HepG2 (cell line): ENCODE data around the gene BRD8. TPM values are rescaled to one million over a fixed set of nuclear protein-coding genes. Genes with fewer than 3 reads are reported as not detected.

ENCODE experiments used
- ATAC-seq: fragments of 200-7000 bp; cut with Tn5 transposase; 3 replicates; pipeline ENCODE4 v1.9.1; 2020; ENCODE audit warnings: mild to moderate bottlenecking, moderate library complexity
- BruUV-seq: library from RNA; stranded (reverse); fragments of 400-500 nt; replicated peaks from 2 replicates; lab custom pipeline; 2021; lab: Mats Ljungman, UMichigan
- CTCF ChIA-PET: fragments of 300-600 bp; formaldehyde crosslinking; extraction: SDS; loops from one replicate; lab custom pipeline; 2021; ENCODE audit warnings: low total read pairs, inconsistent platforms, low intra/inter-chr PET ratio; lab: Yijun Ruan, JAX
- POLR2A ChIA-PET: fragments of 350-600 bp; sonication (Branson Sonifier 250); formaldehyde crosslinking; loops from one replicate; lab custom pipeline; 2020; ENCODE audit warnings: antibody characterized with exemption, inconsistent platforms; lab: Yijun Ruan, JAX
- DNase-seq: peaks from one replicate; pipeline ENCODE4 v3.0.0-alpha.2; 2015; ENCODE audit warnings: low spot score
- FAIRE-seq: peaks from 3 replicates; lab custom pipeline; 2011; peaks lifted over from hg19 to GRCh38; lab: Jason Lieb, UNC
- H2AFZ ChIP-seq: one replicate; pipeline ENCODE4 v1.6.1; 2011; ENCODE audit warnings: low read length, inconsistent platforms
- H3K27ac ChIP-seq: fragments of 300-600 bp; 3 replicates; pipeline ENCODE4 v1.8.0; 2011; ENCODE audit warnings: mixed run types, mild to moderate bottlenecking, mixed read lengths, low read length, inconsistent platforms; ENCODE audit not compliant: insufficient read depth; ENCODE audit errors: extremely low read length
- H3K27me3 ChIP-seq, 2 experiments: fragments of 200-600 bp in 1 of 2; 2 replicates in 1 of 2; 3 replicates in 1 of 2; pipeline versions ENCODE4 v1.6.0 to v1.8.0; 2011; ENCODE audit warnings: low read length in 2 of 2, mild to moderate bottlenecking in 2 of 2, moderate library complexity in 2 of 2, inconsistent platforms in 1 of 2; ENCODE audit not compliant: insufficient read depth in 2 of 2, control insufficient read depth in 1 of 2
- H3K36me3 ChIP-seq, 2 experiments: fragments of 200-600 bp in 1 of 2; replicated peaks in 1 of 2; 2 replicates in 1 of 2; 3 replicates in 1 of 2; pipeline versions ENCODE4 v1.5.1 to v1.8.0; 2011; ENCODE audit warnings: low read length in 2 of 2, inconsistent platforms in 1 of 2; ENCODE audit not compliant: insufficient read depth in 2 of 2, control insufficient read depth in 1 of 2
- H3K4me1 ChIP-seq: 2 replicates; pipeline ENCODE4 v1.5.1; 2012; ENCODE audit warnings: low read length, inconsistent platforms; ENCODE audit not compliant: insufficient read depth
- H3K4me2 ChIP-seq: 2 replicates; pipeline ENCODE4 v1.6.0; 2011; ENCODE audit warnings: low read depth, low read length, inconsistent platforms
- H3K4me3 ChIP-seq, 3 experiments: fragments of 200-600 bp in 1 of 3; sonication (generic), shearing (Covaris generic) in 1 of 3; replicated peaks in 1 of 3; 2 replicates each; pipeline ENCODE4 v1.5.1; 2011 to 2016; ENCODE audit warnings: low read length in 3 of 3, inconsistent platforms in 2 of 3, low read depth in 2 of 3, mild to moderate bottlenecking in 2 of 3, control low read depth in 1 of 3, mixed read lengths in 1 of 3; ENCODE audit not compliant: insufficient read depth in 1 of 3
- H3K79me2 ChIP-seq: one replicate; pipeline ENCODE4 v1.6.1; 2011; ENCODE audit warnings: low read length, inconsistent platforms; ENCODE audit not compliant: insufficient read depth
- H3K9ac ChIP-seq: 2 replicates; pipeline ENCODE4 v1.6.0; 2011; ENCODE audit warnings: mild to moderate bottlenecking, low read depth, low read length, inconsistent platforms; ENCODE audit not compliant: insufficient read depth
- H3K9me3 ChIP-seq: 2 replicates; pipeline ENCODE4 v1.5.1; 2012; ENCODE audit warnings: mild to moderate bottlenecking, low read length
- H4K20me1 ChIP-seq: 2 replicates; pipeline ENCODE4 v1.6.0; 2011; ENCODE audit warnings: inconsistent platforms, mild to moderate bottlenecking, low read length, moderate library complexity; ENCODE audit not compliant: insufficient read depth
- BORCS8-MEF2B ChIP-seq: sonication (generic); formaldehyde crosslinking; IDR thresholded peaks from 2 replicates; pipeline ENCODE4 v1.8.0; 2022; ENCODE audit warnings: mild to moderate bottlenecking, missing genetic modification reagents
- CCAR2 ChIP-seq: fragments of 200-400 bp; formaldehyde crosslinking; optimal IDR thresholded peaks from 2 replicates; pipeline ENCODE3; 2018; ENCODE audit warnings: low read depth, mild to moderate bottlenecking, low read length, moderate library complexity
- MAF1 ChIP-seq: sonication (generic); formaldehyde crosslinking; IDR thresholded peaks from 2 replicates; pipeline ENCODE4 v1.5.0; 2020; ENCODE audit warnings: missing genetic modification reagents, borderline replicate concordance
- SYNCRIP ChIP-seq: fragments of 200-400 bp; formaldehyde crosslinking; IDR thresholded peaks from 2 replicates; pipeline ENCODE4 v1.6.1; 2018; ENCODE audit warnings: mild to moderate bottlenecking, low read depth, low read length; ENCODE audit not compliant: insufficient read depth
- TRIM24 ChIP-seq: sonication (generic); formaldehyde crosslinking; IDR thresholded peaks from 2 replicates; pipeline ENCODE4 v1.8.0; 2022; ENCODE audit warnings: mild to moderate bottlenecking, missing genetic modification reagents
- ZZZ3 ChIP-seq: sonication (generic); formaldehyde crosslinking; IDR thresholded peaks from 2 replicates; pipeline ENCODE4 v1.4.0; 2020; ENCODE audit warnings: missing genetic modification reagents, mild to moderate bottlenecking, borderline replicate concordance
- WGBS: methylation state at CpG from one replicate; pipeline ENCODE4 v1.1.6; 2017; ENCODE audit warnings: low lambda C conversion rate; 5-methylcytosine and 5-hydroxymethylcytosine counted together
- in situ Hi-C: cut with HindIII; loops from 2 replicates; pipeline ENCODE4 v1.10.0; 2017; ENCODE audit warnings: low pct_unique_long_range_greater_than_20kb; ENCODE audit not compliant: extremely low pct_ligation_motif_present
- intact Hi-C: fragments of 100-400 bp; cut with micrococcal nuclease; formaldehyde crosslinking; loops from one replicate; pipeline ENCODE4 v1.10.0; 2022; ENCODE audit not compliant: unreplicated experiment
- polyA plus RNA-seq, 8 experiments: library from polyadenylated mRNA; depleted of rRNA in 3 of 8; stranded (reverse) in 7 of 8; unstranded in 1 of 8; fragments of >200 nt; fragmentation: Illumina TruSeq in 4 of 8; extraction: Trizol in 4 of 8; gene quantifications; 2 replicates each; pipeline versions ENCODE4 v1.2.1 to v1.2.3, GENCODE V29; 2011 to 2016; ENCODE audit warnings: low read depth in 4 of 8, missing spikeins in 1 of 8, mixed read lengths in 1 of 8; ENCODE audit not compliant: insufficient read depth in 1 of 8
- total RNA-seq, 5 experiments: library from RNA; depleted of rRNA; stranded (reverse); fragments of >200 nt; fragmentation: Illumina TruSeq; extraction: Trizol; gene quantifications; 2 replicates each; pipeline ENCODE4 v1.2.3, GENCODE V29; 2016; ENCODE audit warnings: low read depth in 1 of 5
- TF ChIP-seq, protein P1 (sequence below): sonication (generic); formaldehyde crosslinking; conservative IDR thresholded peaks from 2 replicates; pipeline ENCODE4 v1.8.0; 2022; ENCODE audit warnings: mild to moderate bottlenecking, moderate library complexity, missing genetic modification reagents
- TF ChIP-seq, protein P2 (sequence below): sonication (generic); formaldehyde crosslinking; IDR thresholded peaks from 2 replicates; pipeline ENCODE4 v1.4.0; 2020; ENCODE audit warnings: missing genetic modification reagents

The BRD8 gene
- total and polyA plus RNA-seq, 2 of the 13 experiments (the other 11 are each of a cell fraction or from before 2014, with no cell fraction given) = 62.5 to 71.1 TPM

DNA sequence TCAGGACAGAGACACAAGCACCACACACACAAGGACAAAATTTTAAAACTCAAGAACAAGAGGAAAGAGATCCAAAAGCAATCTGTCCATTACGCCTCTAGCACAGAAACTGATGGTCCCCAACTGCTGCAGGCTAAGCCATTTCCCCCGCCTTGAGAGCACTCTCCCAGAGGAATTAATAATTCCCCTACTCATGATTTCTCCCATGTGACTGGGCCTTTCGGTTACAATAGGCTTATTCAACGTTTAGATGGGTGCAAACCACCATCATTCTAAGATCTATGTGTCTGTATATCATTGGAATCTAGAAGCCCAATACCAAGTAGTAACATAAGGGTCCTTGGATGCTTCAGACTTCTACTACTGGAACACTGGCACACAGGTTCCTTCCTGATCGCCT is 18.8 kb downstream of the BRD8 start:
- no peak overlapping the region for H3K9ac ChIP-seq
- DNase-seq (no peak), FAIRE-seq (no peak), ATAC-seq (no peak)
- intact Hi-C loops (no loop called here), in situ Hi-C loops (no loop called here)
- ChIA-PET CTCF (no interaction called here), POLR2A (no interaction called here)
- H3K4me2 ChIP-seq = no peak overlapping the region
- H3K27ac ChIP-seq = no peak overlapping the region
- no peaks in the 10 kb centered on the region; a peak in 1 of 5 replicates for H3K27me3 ChIP-seq
- no peaks in the 10 kb centered on the region for H3K9me3 ChIP-seq
- BruUV-seq = no TSS peak
- WGBS = 94% methylated on average over 5 of the region's 5 CpGs
- TF ChIP-seq BORCS8-MEF2B (CRISPR knock-in tag) (no peak), SYNCRIP (no peak), CCAR2 (no peak), MAF1 (CRISPR knock-in tag) (no peak), ZZZ3 (no peak), TRIM24 (CRISPR knock-in tag) (no peak)
- TF ChIP-seq, protein P1, sequence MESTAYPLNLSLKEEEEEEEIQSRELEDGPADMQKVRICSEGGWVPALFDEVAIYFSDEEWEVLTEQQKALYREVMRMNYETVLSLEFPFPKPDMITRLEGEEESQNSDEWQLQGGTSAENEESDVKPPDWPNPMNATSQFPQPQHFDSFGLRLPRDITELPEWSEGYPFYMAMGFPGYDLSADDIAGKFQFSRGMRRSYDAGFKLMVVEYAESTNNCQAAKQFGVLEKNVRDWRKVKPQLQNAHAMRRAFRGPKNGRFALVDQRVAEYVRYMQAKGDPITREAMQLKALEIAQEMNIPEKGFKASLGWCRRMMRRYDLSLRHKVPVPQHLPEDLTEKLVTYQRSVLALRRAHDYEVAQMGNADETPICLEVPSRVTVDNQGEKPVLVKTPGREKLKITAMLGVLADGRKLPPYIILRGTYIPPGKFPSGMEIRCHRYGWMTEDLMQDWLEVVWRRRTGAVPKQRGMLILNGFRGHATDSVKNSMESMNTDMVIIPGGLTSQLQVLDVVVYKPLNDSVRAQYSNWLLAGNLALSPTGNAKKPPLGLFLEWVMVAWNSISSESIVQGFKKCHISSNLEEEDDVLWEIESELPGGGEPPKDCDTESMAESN (CRISPR knock-in tag) = no peak
- TF ChIP-seq, protein P2, sequence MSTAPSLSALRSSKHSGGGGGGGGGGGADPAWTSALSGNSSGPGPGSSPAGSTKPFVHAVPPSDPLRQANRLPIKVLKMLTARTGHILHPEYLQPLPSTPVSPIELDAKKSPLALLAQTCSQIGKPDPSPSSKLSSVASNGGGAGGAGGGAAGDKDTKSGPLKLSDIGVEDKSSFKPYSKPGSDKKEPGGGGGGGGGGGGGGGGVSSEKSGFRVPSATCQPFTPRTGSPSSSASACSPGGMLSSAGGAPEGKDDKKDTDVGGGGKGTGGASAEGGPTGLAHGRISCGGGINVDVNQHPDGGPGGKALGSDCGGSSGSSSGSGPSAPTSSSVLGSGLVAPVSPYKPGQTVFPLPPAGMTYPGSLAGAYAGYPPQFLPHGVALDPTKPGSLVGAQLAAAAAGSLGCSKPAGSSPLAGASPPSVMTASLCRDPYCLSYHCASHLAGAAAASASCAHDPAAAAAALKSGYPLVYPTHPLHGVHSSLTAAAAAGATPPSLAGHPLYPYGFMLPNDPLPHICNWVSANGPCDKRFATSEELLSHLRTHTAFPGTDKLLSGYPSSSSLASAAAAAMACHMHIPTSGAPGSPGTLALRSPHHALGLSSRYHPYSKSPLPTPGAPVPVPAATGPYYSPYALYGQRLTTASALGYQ (CRISPR knock-in tag) = no peak
- H3K36me3 ChIP-seq = peaks cover 35 to 76% of the 10 kb centered on the region in 2 experiments
- no peak overlapping the region for H3K4me3 ChIP-seq
- H3K4me1 ChIP-seq = no peaks in the 10 kb centered on the region
- H4K20me1 ChIP-seq = no peaks in the 10 kb centered on the region; the same call in 1 of the 2 replicates
- H3K79me2 ChIP-seq = no peaks in the 10 kb centered on the region
- H2AFZ ChIP-seq = no peak overlapping the region
